Neural cell (in vitro differentiated cells): ENCODE data around the gene PRRX2. TPM values are rescaled to one million over a fixed set of nuclear protein-coding genes. Genes with fewer than 3 reads are reported as not detected.

Experiments used
- H2AFZ ChIP-seq: fragments of 200-600, 300-800 bp; sonication (generic), shearing (Covaris generic); 2 replicates; pipeline ENCODE4 v1.6.0; 2014; ENCODE audit warnings: low read depth, mild to moderate bottlenecking, antibody characterized with exemption, low read length, moderate library complexity
- H3F3A ChIP-seq: fragments of 200-600 bp; shearing (Covaris generic); 2 replicates; pipeline ENCODE4 v1.6.1; 2016; ENCODE audit warnings: mild to moderate bottlenecking, moderate library complexity, mixed read lengths, antibody characterized with exemption, low read length; ENCODE audit not compliant: insufficient read depth, poor library complexity, severe bottlenecking
- H3K27ac ChIP-seq: fragments of 200-600, 300-800 bp; sonication (generic), shearing (Covaris generic); 2 replicates; pipeline ENCODE4 v1.5.1; 2014; ENCODE audit warnings: mild to moderate bottlenecking, low read length, moderate library complexity
- H3K27me3 ChIP-seq: fragments of 300-800, 200-600 bp; sonication (generic), shearing (Covaris generic); 2 replicates; pipeline ENCODE4 v1.6.0; 2014; ENCODE audit warnings: mild to moderate bottlenecking, low read depth, low read length, moderate library complexity; ENCODE audit not compliant: insufficient read depth
- H3K36me3 ChIP-seq: fragments of 300-800, 200-600 bp; sonication (generic), shearing (Covaris generic); 2 replicates; pipeline ENCODE4 v1.5.1; 2014; ENCODE audit warnings: mild to moderate bottlenecking, antibody characterized with exemption, low read length, moderate library complexity; ENCODE audit not compliant: insufficient read depth
- H3K4me2 ChIP-seq: fragments of 300-800, 200-600 bp; sonication (generic), shearing (Covaris generic); 2 replicates; pipeline ENCODE4 v1.6.0; 2014; ENCODE audit warnings: mild to moderate bottlenecking, low read length
- H3K4me3 ChIP-seq: fragments of 300-800, 200-600 bp; sonication (generic), shearing (Covaris generic); 2 replicates; pipeline ENCODE4 v1.5.1; 2014; ENCODE audit warnings: mild to moderate bottlenecking, low read length, moderate library complexity
- H3K79me2 ChIP-seq: fragments of 200-600 bp; shearing (Covaris generic); replicated peaks from 2 replicates; pipeline ENCODE4 v1.6.0; 2014; ENCODE audit warnings: mild to moderate bottlenecking, low read length, moderate library complexity; ENCODE audit not compliant: insufficient read depth
- H3K9ac ChIP-seq: fragments of 300-800, 200-600 bp; sonication (generic), shearing (Covaris generic); 2 replicates; pipeline ENCODE4 v1.6.1; 2016; ENCODE audit warnings: mild to moderate bottlenecking, low read length, mixed read lengths
- H3K9me2 ChIP-seq: fragments of 200-600 bp; shearing (Covaris generic); 2 replicates; pipeline ENCODE4 v1.6.1; 2016; ENCODE audit warnings: mild to moderate bottlenecking, low read length, mixed read lengths; ENCODE audit not compliant: insufficient read depth
- H3K9me3 ChIP-seq: fragments of 200-600, 300-800 bp; sonication (generic), shearing (Covaris generic); 2 replicates; pipeline ENCODE4 v1.6.1; 2016; ENCODE audit warnings: mild to moderate bottlenecking, mixed run types, low read length, moderate library complexity, mixed read lengths
- H4K20me1 ChIP-seq: fragments of 200-600 bp; shearing (Covaris generic); 2 replicates; pipeline ENCODE4 v1.6.1; 2016; ENCODE audit warnings: mild to moderate bottlenecking, mixed run types; ENCODE audit not compliant: insufficient read depth
- CTCF ChIP-seq: fragments of 450-650 bp; IDR thresholded peaks from 2 replicates; pipeline ENCODE4 v1.5.1; 2014; ENCODE audit warnings: antibody characterized with exemption, mild to moderate bottlenecking, moderate library complexity; ENCODE audit not compliant: poor library complexity, severe bottlenecking
- EP300 ChIP-seq: fragments of 450-650 bp; conservative IDR thresholded peaks from 2 replicates; pipeline ENCODE4 v1.6.1; 2014; ENCODE audit warnings: antibody characterized with exemption, mild to moderate bottlenecking, moderate library complexity; ENCODE audit not compliant: poor library complexity, severe bottlenecking
- EZH2 ChIP-seq: fragments of 200-600, 300-800 bp; shearing (Covaris generic), sonication (generic); IDR thresholded peaks from 2 replicates; pipeline ENCODE4 v1.6.1; 2014; ENCODE audit warnings: antibody characterized with exemption, low read length, borderline replicate concordance, mild to moderate bottlenecking; ENCODE audit not compliant: insufficient read depth, poor library complexity, severe bottlenecking
- MXI1 ChIP-seq: fragments of 450-650 bp; conservative IDR thresholded peaks from 2 replicates; pipeline ENCODE4 v1.6.1; 2014; ENCODE audit warnings: antibody characterized with exemption, mild to moderate bottlenecking; ENCODE audit not compliant: poor library complexity, severe bottlenecking
- POLR2AphosphoS5 ChIP-seq: IDR thresholded peaks from 2 replicates; pipeline ENCODE4 v1.6.1; 2012
- RAD21 ChIP-seq: fragments of 450-650 bp; conservative IDR thresholded peaks from 2 replicates; pipeline ENCODE4 v1.6.1; 2014; ENCODE audit warnings: antibody characterized with exemption, mild to moderate bottlenecking, moderate library complexity
- SMC3 ChIP-seq: fragments of 450-650 bp; conservative IDR thresholded peaks from 2 replicates; pipeline ENCODE4 v1.6.1; 2014; ENCODE audit warnings: antibody characterized with exemption, mild to moderate bottlenecking, moderate library complexity; ENCODE audit not compliant: poor library complexity
- TAF1 ChIP-seq: IDR thresholded peaks from 2 replicates; pipeline ENCODE4 v1.6.1; 2012; ENCODE audit warnings: low read depth
- polyA plus RNA-seq: library from polyadenylated mRNA; depleted of rRNA; stranded (reverse); fragments of >200 nt; gene quantifications from 2 replicates; pipeline ENCODE4 v1.2.3, GENCODE V29; 2014
- TF ChIP-seq, protein P1 (sequence below): IDR thresholded peaks from 2 replicates; pipeline ENCODE4 v1.6.1; 2012; ENCODE audit warnings: borderline replicate concordance

Gene PRRX2
- polyA plus RNA-seq, 1 donor from 2014 or later, result not detected

DNA sequence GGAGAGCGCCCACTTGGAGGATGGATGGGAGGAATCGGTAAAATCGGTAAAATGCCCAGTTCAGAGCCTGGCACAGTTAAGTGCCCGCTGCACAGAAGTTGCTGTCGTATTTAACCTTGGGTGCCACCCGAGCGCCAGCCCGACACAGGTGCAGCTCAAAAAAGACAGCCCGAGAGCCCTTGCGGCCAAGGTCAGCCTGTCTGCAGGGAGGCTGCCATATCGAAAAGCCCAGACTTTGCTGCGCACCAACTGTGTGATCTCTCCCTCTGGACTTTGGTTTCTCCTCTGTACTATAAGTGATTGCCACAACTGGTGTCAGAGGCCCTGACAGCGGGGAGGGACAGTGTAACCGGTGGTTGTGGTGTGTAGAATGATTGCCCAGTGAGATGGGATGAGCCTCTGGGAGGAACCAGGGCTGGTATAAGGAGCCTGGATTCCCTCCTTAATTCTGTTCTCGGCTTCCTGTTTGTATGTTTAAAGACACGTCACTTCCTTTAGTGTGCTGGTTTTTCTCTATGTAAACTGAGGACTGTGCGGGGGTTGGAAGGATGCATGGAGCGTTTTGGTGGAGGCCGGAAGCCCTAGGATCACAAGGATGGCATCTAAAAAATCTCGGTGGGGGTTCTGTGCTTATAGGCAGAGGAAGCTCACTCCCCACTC is 38.7 kb upstream of the PRRX2 start:
- Histone ChIP-seq H3F3A (no peaks in the 10 kb centered on the region), H3K9me2 (no peaks in the 10 kb centered on the region), H3K79me2 (peaks cover 50% of the 10 kb centered on the region), H3K9ac (peak overlapping the region; percentile 83), H2AFZ (no peak overlapping the region), H3K27ac (peak overlapping the region; percentile 77), H3K4me2 (peak overlapping the region; percentile 90), H3K9me3 (no peaks in the 10 kb centered on the region), H3K4me3 (peak overlapping the region; percentile 95), H4K20me1 (peaks cover 10% of the 10 kb centered on the region), H3K36me3 (no peaks in the 10 kb centered on the region), H3K27me3 (no peaks in the 10 kb centered on the region)
- no peak for TF ChIP-seq TAF1
- TF ChIP-seq CTCF, result no peak
- no peak for TF ChIP-seq EZH2
- no peak for TF ChIP-seq EP300
- TF ChIP-seq, protein P1, sequence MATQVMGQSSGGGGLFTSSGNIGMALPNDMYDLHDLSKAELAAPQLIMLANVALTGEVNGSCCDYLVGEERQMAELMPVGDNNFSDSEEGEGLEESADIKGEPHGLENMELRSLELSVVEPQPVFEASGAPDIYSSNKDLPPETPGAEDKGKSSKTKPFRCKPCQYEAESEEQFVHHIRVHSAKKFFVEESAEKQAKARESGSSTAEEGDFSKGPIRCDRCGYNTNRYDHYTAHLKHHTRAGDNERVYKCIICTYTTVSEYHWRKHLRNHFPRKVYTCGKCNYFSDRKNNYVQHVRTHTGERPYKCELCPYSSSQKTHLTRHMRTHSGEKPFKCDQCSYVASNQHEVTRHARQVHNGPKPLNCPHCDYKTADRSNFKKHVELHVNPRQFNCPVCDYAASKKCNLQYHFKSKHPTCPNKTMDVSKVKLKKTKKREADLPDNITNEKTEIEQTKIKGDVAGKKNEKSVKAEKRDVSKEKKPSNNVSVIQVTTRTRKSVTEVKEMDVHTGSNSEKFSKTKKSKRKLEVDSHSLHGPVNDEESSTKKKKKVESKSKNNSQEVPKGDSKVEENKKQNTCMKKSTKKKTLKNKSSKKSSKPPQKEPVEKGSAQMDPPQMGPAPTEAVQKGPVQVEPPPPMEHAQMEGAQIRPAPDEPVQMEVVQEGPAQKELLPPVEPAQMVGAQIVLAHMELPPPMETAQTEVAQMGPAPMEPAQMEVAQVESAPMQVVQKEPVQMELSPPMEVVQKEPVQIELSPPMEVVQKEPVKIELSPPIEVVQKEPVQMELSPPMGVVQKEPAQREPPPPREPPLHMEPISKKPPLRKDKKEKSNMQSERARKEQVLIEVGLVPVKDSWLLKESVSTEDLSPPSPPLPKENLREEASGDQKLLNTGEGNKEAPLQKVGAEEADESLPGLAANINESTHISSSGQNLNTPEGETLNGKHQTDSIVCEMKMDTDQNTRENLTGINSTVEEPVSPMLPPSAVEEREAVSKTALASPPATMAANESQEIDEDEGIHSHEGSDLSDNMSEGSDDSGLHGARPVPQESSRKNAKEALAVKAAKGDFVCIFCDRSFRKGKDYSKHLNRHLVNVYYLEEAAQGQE, result no peak
- no peak for TF ChIP-seq RAD21
- no peak for TF ChIP-seq POLR2AphosphoS5
- TF ChIP-seq MXI1, result no peak
- no peak for TF ChIP-seq SMC3

- H3F3A ChIP-seq, result no peaks in the 10 kb centered on the region
- TF ChIP-seq RAD21 (no peak), SMC3 (no peak), EZH2 (no peak), CTCF (no peak)
- TF ChIP-seq, protein P1, result no peak
- no peak overlapping the region for H2AFZ ChIP-seq
- peak overlapping the region; percentile 95 for H3K4me3 ChIP-seq
- no peaks in the 10 kb centered on the region for H3K9me2 ChIP-seq
- peaks cover 10% of the 10 kb centered on the region for H4K20me1 ChIP-seq
- no peaks in the 10 kb centered on the region for H3K9me3 ChIP-seq
- H3K79me2 ChIP-seq, result peaks cover 59% of the 10 kb centered on the region
- no peaks in the 10 kb centered on the region for H3K27me3 ChIP-seq
- H3K4me2 ChIP-seq, result peak overlapping the region; percentile 90
- H3K36me3 ChIP-seq, result no peaks in the 10 kb centered on the region
- no peak overlapping the region for H3K27ac ChIP-seq
- H3K9ac ChIP-seq, result no peak overlapping the region
Measured at GRCh38 chr9:129627556-129628440, 37.6 kb upstream of the PRRX2 start.
